ENCODE measurements around the gene SAMD8.
A peak's percentile ranks its signal among the peaks of the same experiment; 100 is the strongest.
"Not testable (repeated sequence)": the region's sequence is repeated elsewhere in the genome, so short reads cannot be mapped to it uniquely, and the experiment has no call there.

Gene SAMD8

DNA sequence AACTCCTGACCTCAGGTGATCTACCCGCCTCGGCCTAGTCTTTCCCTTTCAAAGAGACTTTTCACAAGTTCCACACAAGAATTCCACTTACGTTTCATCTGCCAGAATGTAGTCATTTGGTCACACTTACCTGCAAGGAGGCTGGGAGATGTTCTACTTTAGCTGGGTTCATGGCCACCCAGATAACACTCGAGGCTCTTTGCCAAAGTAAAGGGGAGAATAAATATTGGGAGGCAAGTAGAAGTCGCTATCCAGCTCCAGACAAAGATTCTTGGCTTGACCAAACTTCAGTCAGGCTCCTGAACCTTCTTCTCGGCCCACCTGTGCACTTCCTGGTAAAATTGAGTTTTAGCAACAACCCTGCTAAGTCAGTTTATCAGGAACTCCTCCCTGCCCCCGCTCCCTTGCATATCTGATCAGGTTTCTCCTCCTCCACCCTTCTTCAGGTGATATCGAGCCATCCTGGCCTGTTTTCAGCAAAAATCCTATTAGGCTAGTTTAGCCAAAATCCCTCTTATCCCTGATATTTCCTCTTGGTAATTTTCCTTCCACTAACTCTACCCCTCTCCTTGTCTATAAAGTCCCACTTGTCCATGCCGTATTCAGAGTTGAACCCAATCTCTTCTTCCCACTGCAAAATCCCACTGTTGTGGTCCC is 25.1 kb upstream of the SAMD8 start:
- DNase-seq (ENCODE audit: low spot score), result no peak

DNA sequence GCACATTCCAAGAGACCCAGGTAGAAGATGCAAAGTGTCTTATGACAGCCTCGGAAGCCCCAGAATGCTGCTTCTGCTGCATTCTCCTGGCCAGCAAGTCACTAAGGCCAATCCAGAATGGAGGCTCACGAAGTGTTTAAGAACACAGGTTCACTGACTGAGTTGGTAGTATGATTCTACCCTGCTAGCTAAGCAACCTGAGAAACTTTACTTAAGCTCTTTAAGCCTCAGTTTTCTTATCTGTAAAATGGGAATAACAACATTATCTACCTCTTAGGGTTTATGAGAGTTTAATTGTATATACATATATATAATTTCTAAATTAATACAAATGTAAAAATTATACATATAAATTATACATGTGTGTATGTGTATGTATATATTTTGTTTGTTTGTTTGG is 22.8 kb upstream of the SAMD8 start:
- no peak for DNase-seq (ENCODE audit: low spot score)

DNA sequence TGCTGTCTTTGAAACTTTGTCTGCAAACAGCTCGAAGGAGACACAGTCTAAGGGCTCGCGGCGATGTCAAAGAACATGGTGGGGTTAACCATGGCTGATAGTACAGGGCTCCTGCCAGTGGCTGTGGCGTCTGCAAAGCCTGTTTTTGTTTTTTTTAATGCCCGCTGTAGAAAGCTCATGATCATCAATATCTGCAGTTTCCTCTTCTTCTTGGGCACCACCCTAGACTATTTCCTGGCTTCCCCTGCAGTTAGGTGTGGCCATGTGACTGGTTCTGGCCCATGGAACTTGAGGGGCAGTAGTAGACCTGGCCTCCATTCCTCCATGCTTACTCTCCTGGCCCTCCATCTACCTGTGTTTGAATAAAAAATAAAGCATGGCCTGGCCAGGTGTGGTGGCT is 21.8 kb upstream of the SAMD8 start:
- DNase-seq (ENCODE audit: low spot score), result no peak

DNA sequence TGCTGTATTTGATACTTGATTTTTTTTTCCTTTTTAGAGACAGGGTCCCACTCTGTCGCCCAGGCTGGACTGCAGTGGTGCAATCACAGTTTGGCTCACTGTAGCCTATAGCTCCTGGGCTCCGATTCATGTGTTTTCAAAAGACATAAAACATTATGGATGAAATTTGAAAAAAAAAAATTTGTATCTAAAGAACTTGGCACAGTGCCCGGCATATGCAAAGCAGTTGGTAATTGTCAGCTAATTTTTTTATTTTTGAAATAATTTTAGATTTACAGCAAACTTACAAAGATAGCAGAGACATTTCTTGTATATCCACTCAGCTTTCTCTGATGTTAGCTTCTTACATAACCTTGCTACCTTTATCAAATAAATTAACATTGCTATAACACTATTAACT is 20.3 kb upstream of the SAMD8 start:
- no peak for DNase-seq (ENCODE audit: low spot score)

DNA sequence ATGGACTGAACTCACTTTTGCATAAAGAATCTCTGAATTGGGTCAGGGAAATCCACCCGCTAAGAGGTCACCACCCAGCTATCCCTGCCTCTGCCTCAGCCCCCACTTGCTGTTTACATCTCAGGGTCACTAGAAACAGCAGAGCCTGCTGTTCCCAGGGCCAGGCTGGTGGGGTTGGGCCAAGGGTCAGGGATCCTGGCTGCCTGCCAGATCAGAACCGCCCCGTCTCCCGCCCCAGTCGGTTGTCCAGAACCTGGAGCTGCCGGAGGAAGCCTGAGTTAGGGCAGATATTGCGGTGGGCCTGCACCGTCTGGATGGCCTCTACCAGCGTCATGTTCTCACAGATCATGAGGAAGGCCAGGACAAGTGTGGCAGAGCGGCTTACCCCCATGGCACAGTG is 17.0 kb upstream of the SAMD8 start:
- DNase-seq (ENCODE audit: low spot score), result no peak

DNA sequence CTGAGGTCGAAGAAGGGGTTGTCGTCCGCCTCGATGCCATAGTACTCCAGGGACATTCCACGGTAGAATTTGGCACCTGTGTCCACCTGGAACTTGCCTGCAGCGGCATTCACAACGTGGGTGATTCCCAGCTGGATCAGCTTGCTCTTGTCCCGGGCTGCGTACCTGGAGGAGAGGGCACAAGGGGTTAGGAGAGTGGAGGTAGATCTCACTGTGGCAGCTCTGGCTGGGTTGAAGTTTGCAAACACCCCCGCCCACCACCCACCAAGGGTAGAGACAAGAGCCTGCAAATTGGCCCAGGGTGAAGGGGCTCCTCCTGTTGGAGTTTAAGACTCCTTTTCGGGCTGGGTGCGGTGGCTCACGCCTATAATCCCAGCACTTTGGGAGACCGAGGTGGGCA is 15.8 kb upstream of the SAMD8 start:
- DNase-seq (ENCODE audit: low spot score), result no peak

DNA sequence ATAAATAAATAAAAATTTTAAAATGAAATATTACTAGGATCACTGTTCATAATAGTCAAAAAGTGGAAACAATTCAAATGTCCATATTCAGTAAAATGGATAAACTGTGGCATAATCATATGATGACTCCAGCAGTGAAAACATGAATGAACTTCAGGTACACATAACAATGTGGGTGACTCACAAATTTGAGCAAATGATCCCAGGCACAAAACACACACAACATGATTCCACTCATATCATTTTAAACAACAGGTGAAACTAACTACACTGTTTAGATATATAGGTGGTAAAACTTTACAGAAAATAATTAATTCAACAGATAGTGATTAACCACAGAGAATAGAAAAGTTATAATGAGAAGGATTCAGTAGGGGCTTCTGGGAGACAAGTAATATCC is 14.7 kb upstream of the SAMD8 start:
- no peak for DNase-seq (ENCODE audit: low spot score)

DNA sequence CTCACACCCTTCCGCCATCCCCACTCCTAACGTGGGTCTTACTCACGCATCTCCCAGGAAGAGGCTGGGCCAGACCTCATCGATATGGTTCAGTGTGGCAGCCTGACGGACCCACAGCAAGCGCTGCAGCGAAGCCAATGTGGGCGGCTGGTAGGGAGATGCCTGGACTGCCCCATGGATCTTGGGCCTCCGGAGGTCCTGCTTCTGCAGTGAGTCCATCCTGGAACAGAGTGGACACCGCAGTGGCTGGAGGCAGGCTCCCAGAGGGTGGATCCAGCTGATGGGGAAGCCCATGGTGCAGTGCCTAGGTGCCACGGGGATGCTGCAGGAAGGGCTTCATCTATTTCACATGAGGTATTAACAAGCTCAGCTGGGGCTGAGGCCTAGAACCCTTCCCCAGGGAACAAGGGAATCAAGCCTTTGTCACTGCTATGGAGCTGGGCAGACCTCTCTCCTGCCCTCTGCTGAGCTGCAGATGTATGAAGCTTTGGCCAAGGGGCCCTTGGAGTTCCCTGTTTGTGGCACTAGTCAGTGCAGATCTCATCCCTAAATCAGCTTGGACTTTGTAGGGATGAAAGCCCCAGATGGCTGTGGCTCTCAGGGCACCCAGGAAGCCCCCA is 13.7 kb upstream of the SAMD8 start:
- DNase-seq (ENCODE audit: low spot score), result peak; percentile 61

DNA sequence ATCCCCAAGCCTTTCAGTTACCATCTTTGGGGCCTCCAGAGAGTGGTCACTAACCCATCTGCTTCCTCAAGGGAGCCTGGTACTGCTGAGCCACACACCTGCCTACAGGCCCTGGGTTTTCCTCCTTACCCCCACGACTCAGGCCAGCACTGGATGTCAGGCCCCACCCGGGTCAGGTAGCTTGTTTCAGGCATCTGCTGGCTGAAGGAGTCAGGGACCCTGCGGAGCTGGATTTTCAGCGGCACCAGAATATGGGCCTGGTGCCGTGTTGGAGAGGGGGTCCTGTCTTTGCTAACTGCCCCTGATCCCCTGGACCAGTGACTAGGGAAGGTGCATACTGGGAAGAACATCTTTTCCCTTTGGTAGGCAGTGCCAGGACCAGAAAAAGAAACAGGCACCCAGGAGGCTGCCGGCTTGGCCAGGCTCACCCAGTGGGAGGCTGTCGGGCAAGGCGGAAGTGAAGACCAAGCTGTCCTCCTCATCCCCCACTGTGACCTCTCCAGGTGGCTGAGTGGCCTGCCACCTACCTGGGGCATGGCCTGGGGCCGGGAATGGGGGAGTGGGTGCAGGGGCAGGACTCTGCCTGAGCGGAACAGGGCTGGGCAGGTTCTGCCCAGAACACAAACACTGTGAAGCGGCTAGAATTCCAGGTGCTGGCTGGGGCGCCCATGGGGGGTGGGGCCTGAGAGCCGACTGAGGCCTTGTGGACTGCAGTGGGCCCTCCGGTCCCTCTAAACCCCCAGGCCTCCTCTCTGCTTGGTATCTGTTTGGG is 12.4 kb upstream of the SAMD8 start:
- DNase-seq (ENCODE audit: low spot score), result no peak

DNA sequence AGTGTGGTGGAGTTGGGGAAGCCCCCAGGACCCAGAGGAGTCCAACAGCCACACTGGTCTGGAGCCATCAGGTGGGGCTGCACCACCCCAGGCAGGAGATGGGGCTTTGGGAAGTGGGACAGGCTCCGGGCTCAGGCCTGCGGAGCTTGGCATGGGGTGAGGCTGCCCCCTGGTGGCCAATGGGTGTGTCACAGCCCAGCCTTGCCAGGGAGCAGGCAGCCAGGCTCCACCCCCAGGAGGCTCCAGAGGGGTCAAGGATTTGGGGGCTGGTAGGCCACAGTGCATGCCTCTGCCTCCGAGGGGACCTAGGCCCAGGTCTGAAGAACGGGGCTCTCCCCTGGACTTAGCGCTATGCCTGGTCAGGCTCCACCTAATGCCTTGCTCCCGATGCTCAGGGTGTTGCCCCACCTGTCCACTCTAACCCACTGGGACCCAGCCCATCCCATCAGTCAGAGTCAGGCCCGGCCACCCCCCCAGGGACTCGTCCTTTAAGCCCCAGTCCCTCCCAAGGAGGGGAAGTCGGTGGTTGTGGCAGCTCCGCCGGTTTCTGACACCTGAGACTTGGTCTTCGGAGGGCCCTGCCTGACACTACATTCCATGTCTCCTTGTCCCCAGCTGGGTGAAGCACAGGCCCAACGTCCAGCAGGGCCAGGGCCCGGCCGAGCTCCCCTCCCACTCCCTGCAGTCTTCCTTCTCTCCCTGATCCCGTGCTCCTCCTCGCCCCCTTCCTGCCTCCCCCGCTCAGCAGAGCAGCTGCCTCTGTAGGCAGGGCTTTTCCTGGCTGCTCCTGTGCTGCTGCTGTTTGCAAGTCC is 11.3 kb upstream of the SAMD8 start:
- peak; percentile 93 for DNase-seq (ENCODE audit: low spot score)

DNA sequence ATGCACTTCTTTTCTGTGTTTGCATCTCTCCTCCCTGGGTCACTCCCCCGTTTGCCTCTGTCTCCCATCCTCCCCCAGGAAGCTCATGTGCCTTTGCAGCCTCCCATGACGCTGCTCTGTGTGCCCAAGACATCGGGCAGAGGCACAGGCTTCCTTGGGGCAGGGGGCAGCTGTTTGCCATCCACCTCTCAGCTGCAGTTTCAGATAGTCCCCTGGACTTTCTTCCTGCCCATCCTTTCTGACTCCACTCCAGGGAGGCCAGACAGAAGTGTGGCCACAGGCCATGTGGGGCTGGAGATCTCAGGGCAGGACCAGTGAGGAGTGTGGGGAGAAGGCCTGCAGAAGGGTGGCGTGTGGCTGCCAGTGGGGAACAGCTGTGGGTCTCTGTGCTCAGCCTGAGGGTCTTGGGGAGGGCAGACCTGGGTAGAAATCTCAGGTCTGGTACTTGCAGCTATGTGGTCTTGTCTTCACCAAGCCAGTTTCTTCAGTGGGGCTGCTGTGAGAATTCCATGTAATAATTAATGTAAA is 10.6 kb upstream of the SAMD8 start:
- DNase-seq (ENCODE audit: low spot score), result no peak

DNA sequence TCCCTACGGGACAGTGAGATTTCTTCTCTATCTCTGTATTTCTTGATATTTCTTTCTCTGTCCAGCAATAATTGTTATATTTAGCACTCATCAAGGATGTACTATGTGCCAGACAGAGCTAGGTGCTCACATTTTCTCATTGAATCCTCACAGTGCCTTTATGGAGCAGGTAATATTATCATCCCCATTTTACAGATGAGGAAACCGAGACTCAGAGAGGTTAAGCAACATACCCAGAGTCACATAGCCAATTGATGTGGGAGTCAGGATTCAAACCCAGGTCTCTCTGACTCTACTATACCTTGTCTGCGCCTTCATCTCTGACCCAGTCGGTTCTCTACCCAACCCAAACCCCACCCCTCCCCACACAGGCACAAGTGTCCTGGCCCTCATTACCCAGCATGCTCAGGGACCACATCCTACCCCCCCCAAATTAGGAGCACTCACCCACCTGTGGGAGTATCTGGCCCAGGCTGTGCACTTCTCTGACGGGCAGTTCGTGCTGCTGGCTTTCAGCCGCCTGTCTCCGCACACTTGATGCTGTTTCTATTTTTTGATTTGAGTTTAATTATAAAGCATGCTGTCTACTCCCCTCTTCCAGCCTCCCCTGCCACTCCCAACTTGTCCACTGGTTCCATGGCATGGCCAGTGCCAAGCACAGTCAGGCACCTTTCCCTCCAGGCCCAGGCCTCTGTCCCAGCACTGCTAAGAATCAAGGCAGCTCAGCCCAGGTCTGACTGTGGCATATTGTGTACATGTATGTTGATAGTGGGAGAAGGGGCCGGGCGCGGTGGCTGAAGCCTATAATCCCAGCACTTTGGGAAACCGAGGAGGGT is 9.8 kb upstream of the SAMD8 start:
- DNase-seq (ENCODE audit: low spot score), result no peak

DNA sequence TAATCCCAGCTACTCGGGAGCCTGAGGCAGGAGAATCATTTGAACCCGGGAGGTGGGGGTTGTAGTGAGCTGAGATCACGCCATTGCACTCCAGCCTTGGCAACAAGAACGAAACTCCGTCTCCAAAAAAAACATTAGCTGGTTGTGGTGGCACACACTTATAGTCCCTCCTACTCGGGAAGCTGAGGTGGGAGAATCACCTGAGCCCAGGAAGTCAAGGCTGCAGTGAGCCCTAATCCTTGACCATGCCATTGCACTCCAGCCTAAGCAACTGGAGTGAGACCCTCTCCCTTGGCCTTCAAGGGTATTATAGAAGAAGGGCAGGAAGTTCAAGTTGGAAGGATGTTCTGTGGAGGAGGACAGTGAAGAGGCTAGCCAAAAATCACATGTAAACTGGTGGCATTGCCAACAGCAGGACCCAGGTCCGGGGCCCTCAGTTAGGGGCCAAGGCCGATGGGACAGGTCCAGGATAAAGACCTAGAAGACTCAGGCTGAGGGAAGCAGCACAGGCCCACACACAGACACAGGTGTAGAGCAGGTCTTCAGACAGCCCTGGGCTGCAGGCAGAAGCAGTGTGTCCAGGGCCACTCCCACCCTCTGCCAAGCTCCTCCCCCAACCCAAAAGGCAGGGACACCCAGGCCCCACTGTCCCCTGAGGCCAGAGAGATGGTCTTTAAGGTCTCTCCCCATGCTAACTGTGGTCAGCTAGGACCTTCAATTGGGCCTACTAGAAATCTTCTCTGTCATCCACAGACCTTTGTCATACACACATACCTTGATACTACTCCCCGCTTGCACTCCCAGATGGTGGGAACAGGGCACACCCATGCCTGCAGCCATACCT is 8.4 kb upstream of the SAMD8 start:
- DNase-seq (ENCODE audit: low spot score), result no peak

DNA sequence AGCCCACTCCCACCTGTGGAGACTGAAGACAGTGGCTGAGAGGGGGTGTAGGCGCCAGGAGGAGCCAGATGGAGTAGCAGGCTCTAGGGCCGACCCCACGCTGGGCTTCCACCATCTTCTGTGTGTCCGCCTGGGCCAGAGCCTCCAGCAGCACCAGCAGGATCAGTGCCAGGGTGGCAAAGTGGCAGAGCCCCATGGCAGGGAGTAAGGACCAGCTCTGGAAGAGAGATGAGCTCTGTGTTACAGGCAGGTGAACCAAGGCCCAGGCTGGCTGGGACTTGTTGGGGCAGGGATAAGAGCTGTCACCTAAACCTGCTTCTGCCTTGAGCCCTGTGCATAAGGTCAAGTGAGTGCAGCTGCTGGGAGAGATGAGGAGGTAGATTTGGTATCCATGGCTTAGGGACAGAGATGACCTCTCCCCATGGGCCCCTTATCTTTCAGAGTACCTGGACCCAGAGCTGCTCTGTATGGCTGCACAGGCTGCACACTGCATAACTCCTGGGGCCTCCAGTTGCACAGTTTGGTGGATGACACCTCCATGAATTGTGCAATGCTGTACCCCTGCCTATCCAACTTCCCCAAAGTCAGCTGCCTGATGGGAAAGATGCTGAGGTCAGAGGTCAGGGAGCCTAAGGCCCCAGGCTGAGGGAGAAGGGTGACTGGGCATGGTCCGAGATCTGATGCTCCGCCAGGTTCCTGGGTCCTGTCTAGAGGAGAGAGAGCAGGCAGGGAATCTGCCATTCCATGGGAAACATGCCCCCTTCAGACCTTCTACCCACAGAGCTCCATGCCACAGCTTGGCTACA is 7.4 kb upstream of the SAMD8 start:
- DNase-seq (ENCODE audit: low spot score), result no peak

DNA sequence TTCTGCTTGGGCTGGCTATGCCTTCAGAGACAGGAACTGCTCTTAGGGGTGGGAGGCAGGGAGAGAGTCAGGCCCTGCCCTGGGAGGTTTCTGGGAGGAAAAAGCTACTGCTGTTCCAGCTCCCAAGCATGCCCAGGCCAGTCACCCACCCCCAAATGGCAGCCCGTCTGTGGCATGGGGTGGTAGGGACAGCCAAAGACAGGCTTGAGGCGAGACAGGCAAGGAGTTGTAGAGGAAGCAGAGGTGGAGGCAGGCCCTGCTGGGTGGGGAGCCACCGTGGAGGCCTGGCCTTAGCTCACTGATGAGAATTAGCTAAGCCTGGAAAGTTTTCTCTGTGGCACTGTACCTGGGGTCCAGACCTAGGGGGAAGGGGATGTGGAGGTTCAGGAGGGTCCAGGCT is 6.6 kb upstream of the SAMD8 start:
- DNase-seq (ENCODE audit: low spot score), result no peak

DNA sequence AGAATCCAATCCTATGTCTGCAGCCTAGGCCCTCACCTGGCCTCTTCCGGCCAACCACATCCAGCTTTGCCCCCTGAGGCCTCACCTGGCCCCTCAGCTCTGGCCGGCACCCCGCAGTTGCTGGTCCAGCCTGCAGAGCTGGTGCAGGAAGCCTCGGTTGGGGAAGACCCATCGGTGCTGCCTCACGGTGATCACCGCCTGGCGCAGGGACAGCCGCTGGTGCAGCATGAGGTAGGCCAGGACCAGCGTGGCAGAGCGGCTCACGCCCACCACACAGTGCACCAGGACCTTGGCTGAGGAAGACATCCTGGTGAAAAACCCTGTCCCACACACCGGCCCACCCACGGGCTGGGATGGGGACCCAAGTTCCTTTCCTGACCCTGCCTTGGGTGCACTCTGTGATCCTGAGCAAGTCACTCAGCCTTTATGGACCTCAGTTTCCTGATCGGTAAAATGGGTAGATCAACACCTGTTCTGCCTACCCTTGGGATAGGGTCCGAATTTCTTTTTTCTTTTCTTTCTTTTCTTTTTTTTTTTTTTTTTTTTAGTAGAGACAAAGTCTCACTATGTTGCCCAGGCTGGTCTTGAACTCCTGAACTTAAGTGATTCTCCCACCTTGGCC is 5.8 kb upstream of the SAMD8 start:
- no peak for DNase-seq (ENCODE audit: low spot score)

DNA sequence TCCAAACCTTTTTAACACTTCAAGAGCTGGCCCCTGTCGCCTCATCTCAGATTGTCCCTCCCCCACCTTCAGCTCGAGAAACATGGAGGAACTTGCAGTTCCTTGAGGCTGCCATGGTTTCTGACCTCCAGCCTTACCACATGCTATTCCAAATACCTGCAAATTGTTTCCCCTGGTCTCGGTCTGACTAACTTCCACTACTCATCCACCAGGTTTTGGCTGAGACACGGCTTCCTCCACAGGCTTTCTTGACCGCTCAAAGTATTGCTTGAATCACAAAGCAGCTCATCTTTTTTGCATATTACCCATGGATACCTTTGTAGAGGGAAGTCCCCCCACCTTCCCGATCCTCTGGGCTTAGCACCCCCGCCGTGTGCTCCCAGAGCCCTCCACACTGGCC is 5.2 kb upstream of the SAMD8 start:
- no peak for DNase-seq (ENCODE audit: low spot score)

DNA sequence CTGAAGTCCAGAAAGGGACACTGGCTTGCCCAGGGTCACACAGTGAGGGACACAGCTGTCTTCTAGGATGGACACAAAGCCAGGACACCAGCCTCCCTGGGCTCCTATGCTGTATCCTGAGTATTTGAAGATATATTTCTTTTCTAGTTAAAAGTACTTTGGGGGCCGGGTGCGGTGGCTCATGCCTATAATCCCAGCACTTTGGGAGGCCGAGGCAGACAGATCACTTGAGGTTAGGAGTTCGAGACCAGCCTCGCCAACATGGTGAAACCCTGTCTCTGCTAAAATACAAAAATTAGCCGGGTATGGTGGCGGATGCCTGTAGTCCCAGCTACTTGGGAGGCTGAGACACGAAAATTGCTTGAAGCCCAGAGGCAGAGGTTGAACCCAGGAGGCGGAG is 4.6 kb upstream of the SAMD8 start:
- DNase-seq (ENCODE audit: low spot score), result not testable (repeated sequence)
